CD4-positive, alpha-beta T cell treated with Interleukin-15 for 1 hour (primary cell): ENCODE data around the gene ANGPT4.

Experiments used
- DNase-seq: peaks from one replicate; pipeline ENCODE4 v3.0.0-alpha.2; 2020

Gene ANGPT4

GRCh38 chr20:916125-916799 is at the start of gene ANGPT4:
ANGPT4 (minus strand) TSS chr20:916334; CDS start chr20:916214, 120 bp downstream.
- no peak for DNase-seq

GRCh38 chr20:963795-964194 is 47.7 kb upstream of the ANGPT4 start:
- DNase-seq = no peak

DNA sequence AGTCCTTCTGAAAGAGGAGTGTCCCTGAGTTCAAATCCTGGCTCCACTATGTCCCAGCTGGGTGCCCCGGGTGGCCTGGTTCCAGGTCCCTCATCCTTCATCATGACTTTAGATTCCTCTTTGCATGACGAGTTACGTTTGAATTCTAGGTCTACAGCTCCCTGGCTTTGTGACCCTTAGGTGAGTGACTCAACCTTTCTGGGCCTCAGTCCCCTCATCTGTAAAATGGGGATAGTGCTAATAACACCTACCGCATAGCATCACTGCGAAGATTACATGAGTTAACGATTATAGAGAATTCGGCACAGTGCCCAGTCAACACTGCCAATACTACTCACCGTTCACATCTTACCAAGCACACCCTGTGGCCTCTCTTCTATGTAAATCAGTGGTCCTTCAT is 46.5 kb upstream of the ANGPT4 start:
- no peak for DNase-seq

- DNase-seq = no peak
These were observed 46.1 kb upstream of the ANGPT4 start for GRCh38 chr20:962223-962622.

- no peak for DNase-seq
These were observed 45.6 kb upstream of the ANGPT4 start for GRCh38 chr20:961768-962167.

- DNase-seq = no peak
These were observed 44.0 kb upstream of the ANGPT4 start for GRCh38 chr20:959996-960615.

DNA sequence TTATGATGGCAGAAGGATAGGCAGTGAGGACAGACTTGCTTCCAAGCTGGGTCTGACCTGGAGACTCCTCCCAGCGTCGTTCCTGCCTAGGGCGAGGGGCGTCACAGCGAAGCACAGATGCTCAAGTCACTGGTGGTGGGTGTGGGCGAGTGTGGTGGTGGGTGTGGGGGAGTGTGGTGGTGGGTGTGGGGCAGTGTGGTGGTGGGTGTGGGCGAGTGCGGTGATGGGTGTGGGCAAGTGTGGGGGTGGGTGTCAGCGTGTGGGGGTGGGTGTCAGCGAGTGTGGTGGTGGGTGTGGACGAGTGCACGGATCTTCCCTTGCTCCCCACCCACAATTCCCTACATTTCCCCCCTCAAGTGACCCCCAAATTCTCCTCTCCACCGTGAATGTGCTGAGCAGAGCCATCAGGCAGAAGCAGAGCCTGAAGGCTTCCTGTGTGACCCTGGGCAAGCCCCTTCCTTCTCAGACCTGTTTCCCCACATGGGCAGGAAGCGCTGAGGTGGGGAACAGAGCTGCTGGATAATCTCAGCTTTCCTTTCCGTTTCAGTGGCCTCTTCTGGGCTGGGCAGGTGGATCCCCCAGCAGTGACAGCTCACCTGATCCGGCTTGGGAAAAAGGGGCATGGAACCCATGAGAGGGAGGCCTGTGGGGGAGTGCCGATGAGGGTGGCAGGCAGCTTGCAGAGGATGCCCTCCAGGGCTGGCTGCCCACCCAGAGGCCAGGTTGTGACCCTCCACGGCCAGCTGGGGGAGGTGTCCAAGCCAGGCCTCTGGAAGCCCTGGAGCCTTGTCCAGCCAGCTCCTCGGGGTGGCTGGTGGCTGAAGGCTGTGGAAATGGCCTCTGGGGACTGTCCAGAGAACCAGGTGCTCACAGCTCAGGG is 43.0 kb upstream of the ANGPT4 start:
- DNase-seq = no peak

DNA sequence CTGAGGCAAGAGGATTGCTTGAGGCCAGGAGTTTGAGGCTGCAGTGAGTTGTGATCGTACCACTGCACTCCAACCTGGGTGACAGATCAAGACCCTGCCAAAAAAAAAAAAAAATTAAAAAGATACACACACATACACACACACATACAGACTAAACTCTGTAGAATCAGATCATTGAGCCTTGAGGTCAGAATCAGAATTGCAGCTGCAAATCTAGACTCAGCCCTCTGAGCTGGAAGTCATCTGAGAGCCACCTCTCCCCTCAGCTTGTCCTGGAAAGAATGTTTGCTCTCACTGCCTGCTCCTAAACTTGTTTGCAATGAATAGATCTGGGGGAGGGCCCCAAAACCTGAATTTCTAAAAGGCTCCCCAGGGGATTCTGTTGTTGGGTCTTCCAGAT is 41.4 kb upstream of the ANGPT4 start:
- no peak for DNase-seq

DNA sequence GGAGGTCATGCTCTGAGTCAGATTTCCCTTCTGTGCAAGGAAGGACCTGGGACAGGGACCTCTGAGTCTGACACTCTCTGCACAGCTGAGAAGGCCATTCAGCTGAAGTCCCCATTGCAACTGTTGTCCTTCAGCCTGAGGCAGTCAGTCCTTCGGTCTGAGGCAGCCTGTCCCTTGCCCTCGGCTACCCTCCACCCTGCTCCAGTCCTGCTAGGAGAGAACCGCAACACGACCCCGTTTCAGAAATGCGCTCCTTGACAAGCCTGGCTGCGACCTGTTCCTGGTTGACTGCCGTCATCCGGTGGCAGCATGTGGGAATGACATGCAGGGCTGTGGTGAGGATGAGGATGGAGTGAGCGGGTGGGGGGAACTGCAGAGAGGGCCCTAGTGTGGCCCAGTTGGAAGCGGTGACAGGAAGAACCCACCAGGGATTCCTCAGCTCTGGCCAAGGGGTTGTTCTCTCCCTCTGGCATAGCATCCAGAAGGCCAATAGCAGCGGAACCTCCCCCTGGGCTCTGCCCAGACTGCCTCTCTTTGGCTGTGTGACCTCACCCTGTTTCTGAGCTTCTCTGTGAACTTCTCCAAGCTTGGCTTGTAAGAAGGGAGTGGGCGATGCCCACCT is 40.3 kb upstream of the ANGPT4 start:
- peak; percentile 67 for DNase-seq

- no peak for DNase-seq
These were observed 39.5 kb upstream of the ANGPT4 start for GRCh38 chr20:955656-956055.

GRCh38 chr20:955111-955510 is 39.0 kb upstream of the ANGPT4 start:
- DNase-seq = no peak

DNA sequence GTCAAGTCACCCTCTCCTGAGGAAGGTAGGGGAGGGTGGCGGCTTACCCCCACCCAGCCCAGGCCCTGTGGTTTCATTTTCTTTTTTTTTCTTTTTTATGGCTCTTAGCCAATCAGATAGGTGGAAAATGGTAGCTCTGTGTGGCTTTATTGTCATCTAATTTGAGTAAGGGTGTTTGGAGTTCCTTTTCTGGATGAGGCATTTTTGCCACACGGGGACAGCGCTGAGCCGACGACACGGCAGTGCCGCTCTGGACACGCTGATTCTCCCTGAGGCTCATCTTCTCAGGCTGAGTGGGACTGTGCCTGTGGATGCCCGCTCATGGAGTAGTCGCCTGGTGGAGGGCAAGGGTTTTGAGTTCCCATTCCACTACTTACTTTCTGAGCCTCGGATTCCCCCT is 37.6 kb upstream of the ANGPT4 start:
- no peak for DNase-seq

DNA sequence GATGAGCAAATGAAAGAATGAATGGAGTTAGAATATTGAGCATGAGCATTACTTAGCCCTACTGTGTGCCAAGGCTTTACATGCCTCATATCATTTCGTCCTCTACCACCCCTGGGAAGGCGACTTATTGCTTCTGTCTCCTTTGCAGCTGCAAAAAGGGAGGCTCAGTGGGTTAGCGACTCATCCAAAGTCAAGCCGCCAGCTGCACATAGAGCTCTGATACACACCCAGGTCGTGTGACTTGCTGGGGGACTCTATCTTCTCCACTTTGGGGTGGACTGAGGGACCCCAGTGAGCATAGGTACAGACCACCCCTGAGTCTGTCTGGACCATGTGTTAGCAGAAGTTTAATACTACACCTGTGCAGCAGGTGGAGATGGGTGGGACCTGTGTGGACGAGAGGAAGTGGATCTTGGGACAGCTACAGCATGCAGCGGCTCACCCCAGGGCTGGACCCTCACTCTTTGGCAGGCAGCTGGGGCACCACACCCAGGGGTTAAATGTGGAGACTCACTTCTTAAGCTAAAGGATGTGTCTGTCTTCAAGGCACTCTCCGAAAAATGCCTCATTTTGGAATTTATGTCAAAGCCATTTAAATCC is 36.2 kb upstream of the ANGPT4 start:
- no peak for DNase-seq

GRCh38 chr20:951384-952169 is 35.4 kb upstream of the ANGPT4 start:
- DNase-seq = no peak

GRCh38 chr20:949717-950116 is 33.6 kb upstream of the ANGPT4 start:
- no peak for DNase-seq

DNA sequence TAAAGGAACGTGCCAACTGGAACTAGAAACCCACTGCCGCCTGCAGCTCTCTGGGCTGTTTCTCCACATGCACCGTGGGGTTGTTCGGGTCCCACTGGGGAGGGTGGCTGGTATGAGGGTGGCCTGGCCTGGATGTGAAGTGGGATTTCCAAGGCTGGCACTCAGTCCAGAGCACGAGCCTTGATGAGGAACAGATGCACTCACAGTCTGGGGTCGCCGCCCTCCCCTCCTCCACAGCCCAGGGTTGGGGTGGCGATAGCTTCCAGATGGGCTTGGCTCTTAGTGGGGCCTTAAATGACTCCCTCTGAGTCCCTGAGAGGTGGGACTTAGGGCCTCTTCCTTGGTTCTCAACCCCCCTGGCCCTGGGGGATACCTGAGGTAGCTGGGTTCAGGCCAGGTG is 30.7 kb upstream of the ANGPT4 start:
- no peak for DNase-seq

DNA sequence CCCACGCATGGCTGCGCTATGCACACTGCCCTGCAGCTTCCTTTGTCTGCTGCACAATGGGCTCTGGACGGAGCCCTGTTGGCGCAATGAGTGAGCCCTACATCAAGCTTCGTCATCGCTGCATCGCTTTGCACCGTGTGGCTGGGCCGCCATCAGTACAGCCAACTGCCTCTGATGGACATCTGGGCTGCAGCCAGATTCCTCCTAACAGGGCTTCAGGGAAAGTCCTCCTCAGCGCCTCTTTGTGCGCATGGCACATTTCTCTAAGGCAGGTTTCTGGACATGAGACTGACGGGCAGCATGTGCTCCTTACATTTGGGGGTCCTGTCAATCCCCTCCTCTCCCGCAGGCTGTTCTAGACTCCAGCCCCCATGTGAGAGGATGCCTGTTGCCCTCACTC is 29.7 kb upstream of the ANGPT4 start:
- DNase-seq = no peak

GRCh38 chr20:944774-945410 is 28.8 kb upstream of the ANGPT4 start:
- no peak for DNase-seq

GRCh38 chr20:944148-944547 is 28.0 kb upstream of the ANGPT4 start:
- DNase-seq = no peak

DNA sequence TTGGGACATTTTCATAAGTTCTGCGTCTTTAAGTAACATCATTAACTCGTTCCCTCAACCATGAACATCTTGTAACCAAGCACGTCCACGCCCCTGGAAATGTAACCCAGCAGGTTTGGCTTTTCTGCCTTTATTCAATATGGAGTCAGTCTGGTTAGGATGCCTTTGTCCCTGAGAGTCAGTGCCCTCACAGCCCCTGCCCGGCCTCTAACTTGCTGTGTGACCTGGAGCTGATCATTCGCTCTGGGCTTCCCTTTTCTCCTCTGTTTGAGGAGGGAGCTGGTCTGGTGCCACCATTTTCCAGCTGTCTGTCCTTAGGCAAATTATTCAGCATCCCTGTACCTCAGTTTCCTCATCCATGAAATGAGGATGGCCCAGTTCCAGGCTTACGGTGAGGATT is 26.5 kb upstream of the ANGPT4 start:
- DNase-seq = no peak

DNA sequence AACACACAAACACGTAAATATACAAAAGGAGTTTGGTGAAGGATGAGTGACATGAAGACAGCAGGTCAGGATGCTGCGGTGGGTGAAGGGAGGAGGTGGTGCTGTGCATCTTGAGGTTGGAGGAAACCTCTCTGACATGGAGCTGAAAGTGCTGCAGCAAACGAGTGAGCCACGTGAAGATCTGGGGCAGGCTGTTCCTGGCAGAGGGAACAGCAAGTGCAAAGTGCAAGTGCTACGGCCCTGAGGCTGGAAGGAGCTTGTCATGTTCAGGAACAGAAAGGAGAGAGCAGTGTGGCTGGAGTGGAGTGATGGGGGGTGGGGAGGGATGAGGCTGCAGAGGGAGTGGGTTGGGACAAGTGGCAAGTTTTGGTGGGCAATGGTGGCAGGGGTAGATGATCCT is 24.8 kb upstream of the ANGPT4 start:
- no peak for DNase-seq

GRCh38 chr20:939606-940005 is 23.5 kb upstream of the ANGPT4 start:
- DNase-seq = no peak
